ENCODE measurements around the gene DUSP11.
A peak's percentile ranks its signal among the peaks of the same experiment; 100 is the strongest.
"Not testable (repeated sequence)": the region's sequence is repeated elsewhere in the genome, so short reads cannot be mapped to it uniquely, and the experiment has no call there.

Gene DUSP11

DNA sequence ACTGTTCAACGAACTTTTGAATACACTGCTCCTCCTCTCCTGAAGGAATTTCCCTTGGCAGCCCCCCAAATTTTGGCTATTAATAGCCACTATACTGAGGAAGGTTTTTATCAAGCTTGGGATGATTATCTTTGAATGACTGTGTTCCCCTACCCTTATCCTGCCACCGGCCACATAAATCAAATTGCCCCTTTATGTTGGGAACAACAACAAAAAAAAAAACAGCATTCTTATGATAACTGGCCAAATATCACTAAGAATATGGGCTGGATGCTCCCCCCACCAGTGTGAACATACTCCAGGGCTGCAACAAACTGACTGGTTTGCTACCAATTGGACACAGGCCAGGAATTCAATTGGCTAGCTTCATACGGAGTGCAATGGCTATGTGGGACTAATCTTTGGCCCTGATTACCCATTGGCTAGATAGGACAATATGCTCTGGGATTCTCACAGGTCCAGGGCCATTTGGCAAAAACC lies 20.6 kb downstream of the DUSP11 start:
- H3K9me3 Mint-ChIP-seq = peaks cover 3 to 4% of the 10 kb centered on the region in 2 donors
- H3K4me3 Mint-ChIP-seq = no peak overlapping the region
- no peaks in the 10 kb centered on the region for H3K4me1 Mint-ChIP-seq
- DNase-seq (no peak), ATAC-seq (replicated peaks) (no peak)
- H3K36me3 Mint-ChIP-seq = peaks cover 20 to 33% of the 10 kb centered on the region in 2 donors
- H3K27ac Mint-ChIP-seq = no peak overlapping the region
- no peaks in the 10 kb centered on the region for H3K27me3 Mint-ChIP-seq

DNA sequence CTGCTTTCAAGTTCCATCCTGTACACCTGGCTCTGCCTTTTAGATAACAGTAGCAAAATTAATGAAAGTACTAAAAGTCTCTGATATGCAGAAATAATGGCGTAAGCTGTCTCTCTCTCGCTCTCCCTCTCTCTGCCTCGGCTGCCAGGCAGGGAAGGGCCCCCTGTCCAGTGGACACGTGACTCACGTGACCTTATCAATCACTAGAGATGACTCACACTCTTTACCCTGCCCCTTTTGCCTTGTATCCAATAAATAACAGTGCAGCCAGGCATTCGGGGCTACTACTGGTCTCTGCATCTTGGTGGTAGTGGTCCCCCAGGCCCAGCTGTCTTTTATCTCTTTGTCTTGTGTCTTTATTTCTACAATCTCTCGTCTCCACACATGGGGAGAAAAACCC lies 25.6 kb downstream of the DUSP11 start:
- H3K36me3 Mint-ChIP-seq = peaks cover 20 to 49% of the 10 kb centered on the region in 2 donors
- H3K9me3 Mint-ChIP-seq; H3K4me3 Mint-ChIP-seq; DNase-seq; H3K27me3 Mint-ChIP-seq; ATAC-seq (replicated peaks); H3K4me1 Mint-ChIP-seq; H3K27ac Mint-ChIP-seq: not testable (repeated sequence)

DNA sequence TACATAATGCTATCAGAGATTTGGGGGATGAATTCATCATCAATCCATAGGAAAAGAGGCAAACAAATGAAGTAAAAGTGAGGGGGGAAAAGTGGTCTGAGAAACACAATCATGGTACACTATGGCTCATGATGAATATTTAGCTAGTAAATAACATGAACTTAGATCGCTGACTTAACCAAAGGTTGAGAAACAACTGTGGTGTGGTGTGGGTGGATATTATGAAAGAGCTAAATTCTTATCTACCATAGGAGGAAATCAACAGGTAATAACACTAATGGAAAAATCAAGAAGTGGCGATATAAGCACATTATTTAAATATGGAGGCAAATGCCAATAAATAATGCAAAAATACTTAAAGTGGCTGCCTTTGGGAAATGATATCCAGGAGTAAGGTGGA lies 30.6 kb downstream of the DUSP11 start:
- peaks cover 44 to 73% of the 10 kb centered on the region in 2 donors for H3K36me3 Mint-ChIP-seq
- no peaks in the 10 kb centered on the region for H3K27me3 Mint-ChIP-seq
- no peak overlapping the region for H3K4me3 Mint-ChIP-seq
- H3K27ac Mint-ChIP-seq = no peak overlapping the region
- ATAC-seq (replicated peaks) (no peak), DNase-seq (no peak)
- H3K9me3 Mint-ChIP-seq = peaks cover 2 to 5% of the 10 kb centered on the region in 2 donors
- H3K4me1 Mint-ChIP-seq = no peaks in the 10 kb centered on the region

DNA sequence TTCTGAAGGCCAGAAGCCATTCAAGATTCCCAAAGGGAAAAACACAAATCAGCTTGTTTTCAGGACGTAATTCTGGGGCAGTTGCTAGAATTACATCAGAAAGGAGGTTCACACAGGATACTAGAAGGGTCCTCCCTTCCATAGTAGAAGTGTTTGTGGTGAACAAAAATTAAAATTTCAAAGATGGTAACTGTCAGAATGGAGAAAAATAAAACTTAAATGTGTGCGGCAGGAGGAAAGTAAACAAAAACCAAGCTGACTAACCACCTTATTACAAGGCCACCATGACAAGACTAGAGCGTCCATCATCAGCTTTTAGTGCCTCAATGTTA lies 33.1 kb downstream of the DUSP11 start:
- Mint-ChIP-seq H3K27ac (no peak overlapping the region), H3K27me3 (no peaks in the 10 kb centered on the region), H3K4me3 (no peak overlapping the region), H3K4me1 (no peaks in the 10 kb centered on the region), H3K36me3 (peaks cover 45 to 68% of the 10 kb centered on the region in 2 donors), H3K9me3 (peaks cover 0 to 3% of the 10 kb centered on the region in 2 donors)
- ATAC-seq (replicated peaks) (no peak), DNase-seq (no peak)

DNA sequence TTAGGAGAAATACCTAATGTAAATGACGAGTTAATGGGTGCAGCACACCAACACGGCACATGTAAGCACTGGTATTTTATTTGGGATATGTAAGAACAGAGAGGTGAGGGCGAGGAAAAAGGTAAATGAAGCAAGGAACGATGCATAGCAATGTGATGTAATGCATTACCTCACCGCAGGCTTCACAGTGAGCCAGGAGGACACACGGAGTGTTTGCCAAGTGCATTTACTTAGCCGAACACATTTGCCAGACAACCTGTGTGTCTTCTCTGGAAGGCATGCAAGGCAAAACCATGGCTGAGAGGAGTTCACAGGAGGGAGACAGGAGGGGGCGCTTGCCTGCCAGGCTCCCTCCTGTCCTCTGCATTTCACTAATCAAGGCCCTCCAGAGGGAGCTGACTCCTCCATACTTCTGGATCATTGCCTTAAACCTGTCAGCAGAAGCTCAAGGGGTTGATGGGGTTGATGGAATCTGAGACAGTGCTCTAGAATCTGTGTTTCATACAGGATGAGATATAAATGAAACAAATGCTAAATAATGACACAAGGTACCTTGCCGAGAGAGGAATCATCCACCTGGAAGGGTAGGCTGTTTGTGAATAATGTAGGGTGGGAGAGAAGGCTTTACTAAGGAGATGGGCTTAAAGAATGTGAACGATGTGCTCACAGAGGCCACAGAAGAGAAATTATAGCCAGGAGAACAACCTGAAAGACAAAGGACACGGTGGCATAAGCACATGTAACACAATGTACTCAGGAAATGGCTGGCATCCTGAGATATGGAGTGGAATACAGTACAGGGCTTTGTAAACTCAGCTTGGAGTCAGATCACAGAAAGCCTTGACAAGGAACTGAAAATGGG lies 33.7 kb downstream of the DUSP11 start:
- Mint-ChIP-seq H3K4me1 (no peaks in the 10 kb centered on the region), H3K9me3 (peaks cover 0 to 4% of the 10 kb centered on the region in 2 donors), H3K4me3 (no peak overlapping the region), H3K36me3 (peaks cover 50 to 72% of the 10 kb centered on the region in 2 donors), H3K27ac (no peak overlapping the region), H3K27me3 (no peaks in the 10 kb centered on the region)
- ATAC-seq (replicated peaks) (no peak), DNase-seq (no peak)

DNA sequence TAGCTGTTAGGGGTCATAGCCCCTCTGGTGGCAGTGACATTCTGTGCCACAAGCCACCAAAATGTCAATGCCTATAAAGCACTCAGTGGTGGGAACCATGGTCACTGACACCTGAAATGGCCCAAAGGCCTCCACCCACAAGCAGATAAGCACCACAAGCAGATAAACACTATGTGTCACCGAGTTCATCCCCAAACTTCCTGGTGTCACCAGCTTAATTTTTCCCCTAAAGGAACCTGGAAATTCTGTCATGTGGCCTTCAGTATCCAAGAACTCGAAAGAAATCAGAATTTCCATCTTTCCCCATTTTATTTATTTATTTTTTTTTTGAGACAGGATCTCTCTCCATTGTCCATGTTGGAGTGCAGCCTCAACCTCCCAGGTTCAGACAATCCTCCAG lies 39.1 kb downstream of the DUSP11 start:
- Mint-ChIP-seq H3K36me3 (peaks cover 46 to 54% of the 10 kb centered on the region in 2 donors), H3K27ac (no peak overlapping the region), H3K9me3 (peaks cover 5 to 6% of the 10 kb centered on the region in 2 donors), H3K4me1 (peaks cover 10 to 15% of the 10 kb centered on the region in 2 donors), H3K27me3 (no peaks in the 10 kb centered on the region), H3K4me3 (no peak overlapping the region)
- ATAC-seq (replicated peaks) = no peak
- no peak for DNase-seq

DNA sequence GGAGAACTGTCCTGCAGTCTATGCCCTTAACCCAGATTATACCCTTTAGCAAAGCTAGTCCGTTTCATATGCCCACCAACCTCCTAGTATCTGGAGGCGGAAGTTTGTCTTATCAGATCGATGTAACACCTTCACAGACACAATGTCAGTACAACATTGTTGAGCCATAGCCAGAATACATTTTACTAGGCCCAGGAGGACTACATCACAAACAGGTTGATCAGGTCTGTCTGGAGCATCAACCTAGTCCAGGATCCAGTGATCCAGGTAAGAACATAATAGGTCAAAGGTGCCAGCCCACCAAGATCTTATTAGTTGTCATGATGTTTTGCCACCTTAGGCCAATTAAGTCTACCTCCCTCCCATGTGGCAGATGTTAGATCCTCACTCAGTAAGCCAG lies 40.8 kb downstream of the DUSP11 start:
- H3K9me3 Mint-ChIP-seq = peaks cover 5 to 6% of the 10 kb centered on the region in 2 donors
- no peak overlapping the region for H3K27ac Mint-ChIP-seq
- no peak overlapping the region for H3K4me3 Mint-ChIP-seq
- no peaks in the 10 kb centered on the region for H3K27me3 Mint-ChIP-seq
- peaks cover 40 to 44% of the 10 kb centered on the region in 2 donors for H3K36me3 Mint-ChIP-seq
- DNase-seq = no peak
- peaks cover 10 to 15% of the 10 kb centered on the region in 2 donors for H3K4me1 Mint-ChIP-seq
- ATAC-seq (replicated peaks) = no peak

DNA sequence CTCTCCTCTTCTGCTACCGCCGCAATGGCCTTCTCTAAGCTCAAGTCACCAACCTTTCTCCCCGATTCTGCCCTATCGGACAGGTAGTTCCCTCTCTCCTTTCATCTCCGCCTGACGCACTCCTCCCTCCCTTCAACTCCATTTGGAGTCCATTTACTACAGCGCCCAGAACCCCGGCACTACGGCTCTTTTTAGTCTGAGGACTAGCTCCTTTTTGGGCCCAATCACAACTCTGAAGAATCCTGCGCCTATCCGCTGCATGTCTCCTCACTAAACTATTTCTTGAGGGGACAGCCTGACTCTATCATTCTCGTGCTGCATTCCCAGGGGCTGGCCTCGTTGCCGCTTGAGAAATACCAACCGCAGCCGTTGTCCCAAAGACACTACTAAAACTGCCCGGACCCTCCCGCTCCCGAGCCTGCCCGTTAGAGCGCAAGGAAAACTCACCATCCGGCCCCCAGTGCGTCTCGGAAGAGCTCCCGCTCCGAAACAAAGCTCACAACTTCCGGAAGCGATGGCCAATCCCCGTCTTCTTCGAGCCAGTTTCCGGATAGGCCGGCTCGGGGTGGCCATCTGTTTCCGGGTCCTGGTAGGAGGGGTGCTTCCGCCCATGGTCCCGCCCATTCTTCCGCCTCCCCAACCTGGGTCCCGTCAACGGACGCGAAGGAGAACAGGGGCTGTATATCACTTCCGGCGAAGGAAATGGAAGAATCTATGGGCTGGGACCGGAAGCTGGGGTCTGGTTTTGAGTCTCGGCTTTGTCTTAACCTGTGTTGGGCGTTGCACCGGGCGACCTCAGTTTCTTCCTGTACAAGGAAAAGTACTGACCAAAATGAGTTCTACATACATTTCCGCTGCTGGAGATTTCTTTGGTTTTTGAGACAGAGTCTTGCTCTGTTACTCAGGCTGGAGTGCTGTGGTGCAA lies 42.8 kb downstream of the DUSP11 start, which contains the start of gene TPRKB:
TPRKB (minus strand) TSS at position 491 of the 925 bp plus-strand sequence. CDS start 2,776 bp downstream, outside the sequence.
- ATAC-seq (replicated peaks) (peak; percentile 98 to 99), DNase-seq (peak; percentile 97)
- peaks cover 40 to 41% of the 10 kb centered on the region in 2 donors for H3K36me3 Mint-ChIP-seq
- H3K9me3 Mint-ChIP-seq = peaks cover 5 to 6% of the 10 kb centered on the region in 2 donors
- peak within 1 kb of the TSS; percentile 78 for H3K27ac Mint-ChIP-seq
- peak within 1 kb of the TSS; percentile 87 to 89 for H3K4me3 Mint-ChIP-seq
- H3K27me3 Mint-ChIP-seq = no peaks in the 10 kb centered on the region
- H3K4me1 Mint-ChIP-seq = peaks cover 10 to 15% of the 10 kb centered on the region in 2 donors

DNA sequence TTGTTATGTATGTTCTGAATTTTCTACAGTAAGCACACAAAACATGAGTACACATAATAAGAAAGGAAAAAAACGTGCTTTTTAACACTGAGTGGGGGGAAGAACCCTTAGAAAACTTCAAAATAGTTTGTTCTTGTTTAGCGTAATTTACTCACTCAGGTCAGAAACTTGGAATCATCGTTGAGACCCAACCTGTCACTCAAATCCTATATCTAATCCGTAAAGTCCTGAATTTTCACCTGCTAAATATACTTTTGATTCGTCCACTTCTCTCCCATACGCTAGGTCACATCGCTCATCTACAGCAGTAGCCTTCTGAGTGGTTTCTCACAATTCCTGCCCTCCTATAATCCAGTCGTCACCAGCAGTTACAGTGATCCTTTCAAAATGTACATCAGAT lies 43.5 kb downstream of the DUSP11 start:
- Mint-ChIP-seq H3K4me1 (peaks cover 10 to 15% of the 10 kb centered on the region in 2 donors), H3K4me3 (peak overlapping the region; percentile 87 to 89), H3K27me3 (no peaks in the 10 kb centered on the region), H3K36me3 (peaks cover 37 to 38% of the 10 kb centered on the region in 2 donors), H3K9me3 (peaks cover 5% of the 10 kb centered on the region in 2 donors), H3K27ac (peak overlapping the region; percentile 78)
- ATAC-seq (replicated peaks) = no peak
- DNase-seq = no peak

DNA sequence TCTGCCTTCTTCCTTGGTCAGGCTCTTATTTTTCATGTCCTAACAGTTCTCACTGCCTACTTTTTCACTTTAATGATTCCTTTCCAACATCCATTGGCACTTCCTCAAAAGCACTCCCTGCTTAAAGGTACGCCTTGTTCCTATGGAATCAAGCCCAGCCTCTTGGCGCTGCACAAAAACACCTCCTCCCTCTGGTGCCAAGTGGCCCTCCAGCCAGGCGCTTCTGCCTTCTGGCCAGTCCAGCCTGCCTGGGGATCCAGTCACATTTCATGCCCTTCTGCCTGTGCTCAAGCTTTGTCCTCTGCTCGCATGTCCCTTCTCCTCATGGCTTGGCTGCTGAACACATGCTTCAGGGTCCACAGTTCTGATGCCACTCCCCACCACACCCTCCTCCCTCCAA lies 49.1 kb downstream of the DUSP11 start:
- H3K4me3 Mint-ChIP-seq = no peak overlapping the region
- H3K4me1 Mint-ChIP-seq = no peaks in the 10 kb centered on the region
- no peaks in the 10 kb centered on the region for H3K9me3 Mint-ChIP-seq
- DNase-seq = no peak
- no peaks in the 10 kb centered on the region for H3K27me3 Mint-ChIP-seq
- peak overlapping the region; percentile 38 for H3K27ac Mint-ChIP-seq
- no peak for ATAC-seq (replicated peaks)
- H3K36me3 Mint-ChIP-seq = peaks cover 30 to 36% of the 10 kb centered on the region in 2 donors

DNA sequence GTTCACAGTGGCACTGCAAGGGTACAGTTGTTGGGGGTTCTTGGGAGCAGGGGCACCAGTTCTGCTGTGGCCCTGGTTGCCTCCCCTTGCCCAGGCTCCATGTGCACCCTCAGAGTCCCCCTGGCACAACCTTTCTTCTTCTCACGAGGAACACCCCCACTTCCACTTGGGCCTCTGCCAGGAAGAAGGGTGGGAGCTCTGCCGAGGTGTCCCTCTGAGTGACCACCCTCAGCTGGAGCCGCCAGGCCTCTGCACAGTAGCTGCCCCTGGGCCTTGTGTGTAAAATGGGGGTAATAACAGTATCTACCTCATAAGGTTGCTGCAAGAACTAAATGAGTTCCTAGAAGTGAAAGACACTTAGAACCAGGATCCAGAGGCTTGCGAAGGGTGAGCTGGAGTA lies 51.2 kb downstream of the DUSP11 start:
- no peak for DNase-seq
- Mint-ChIP-seq H3K36me3 (peaks cover 24 to 40% of the 10 kb centered on the region in 2 donors), H3K27ac (no peak overlapping the region), H3K4me1 (no peaks in the 10 kb centered on the region), H3K9me3 (no peaks in the 10 kb centered on the region), H3K4me3 (no peak overlapping the region), H3K27me3 (no peaks in the 10 kb centered on the region)
- no peak for ATAC-seq (replicated peaks)

DNA sequence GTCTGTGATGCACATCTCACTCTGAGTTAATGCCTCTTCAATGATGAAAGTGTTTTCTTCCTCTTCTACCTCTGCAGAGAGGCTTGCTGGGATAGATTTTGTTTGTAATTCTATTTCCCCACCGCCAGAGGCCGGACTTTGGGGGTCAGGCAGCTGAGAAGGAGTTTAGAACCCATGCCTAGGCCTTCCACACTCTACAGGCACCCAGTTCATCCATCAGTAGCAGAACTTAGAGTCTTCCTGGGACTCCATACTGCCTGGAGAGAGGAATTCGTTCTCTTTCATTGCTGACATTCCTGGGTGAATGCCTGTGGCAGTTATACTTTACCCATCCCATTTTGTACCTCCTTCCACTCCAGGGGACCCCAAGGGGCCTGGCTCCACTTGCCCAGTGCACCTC lies 51.9 kb downstream of the DUSP11 start:
- DNase-seq = no peak
- H3K27me3 Mint-ChIP-seq = no peaks in the 10 kb centered on the region

DNA sequence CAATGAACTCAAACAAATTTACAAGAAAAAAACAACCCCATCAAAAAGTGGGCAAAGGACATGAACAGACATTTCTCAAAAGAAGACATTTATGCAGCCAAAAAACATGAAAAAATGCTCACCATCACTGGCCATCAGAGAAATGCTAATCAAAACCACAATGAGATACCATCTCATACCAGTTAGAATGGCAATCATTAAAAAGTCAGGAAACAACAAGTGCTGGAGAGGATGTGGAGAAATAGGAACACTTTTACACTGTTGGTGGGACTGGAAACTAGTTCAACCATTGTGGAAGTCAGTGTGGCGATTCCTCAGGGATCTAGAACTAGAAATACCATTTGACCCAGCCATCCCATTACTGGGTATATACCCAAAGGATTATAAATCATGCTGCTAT lies 53.2 kb downstream of the DUSP11 start:
- not testable (repeated sequence) for DNase-seq; H3K4me1 Mint-ChIP-seq; H3K4me3 Mint-ChIP-seq; ATAC-seq (replicated peaks); H3K9me3 Mint-ChIP-seq; H3K27ac Mint-ChIP-seq; H3K27me3 Mint-ChIP-seq
- peaks cover 22 to 38% of the 10 kb centered on the region in 2 donors for H3K36me3 Mint-ChIP-seq

More for the DNA sequence above, 51.9 kb downstream of the DUSP11 start:
- Mint-ChIP-seq H3K27ac (no peak overlapping the region), H3K4me3 (no peak overlapping the region), H3K4me1 (no peaks in the 10 kb centered on the region), H3K9me3 (no peaks in the 10 kb centered on the region), H3K36me3 (peaks cover 26 to 38% of the 10 kb centered on the region in 2 donors)
- no peak for ATAC-seq (replicated peaks)
